IMR-90 (cell line): ENCODE results near the gene FGF12.

Source experiments
- BHLHE40 ChIP-seq: fragments of 150-350 bp; IDR thresholded peaks from 2 replicates; pipeline ENCODE4 v1.6.1; 2016; ENCODE audit warnings: mild to moderate bottlenecking, low read depth, low read length
- CTCF ChIP-seq: conservative IDR thresholded peaks from 2 replicates; pipeline ENCODE4 v1.5.1; 2012; ENCODE audit warnings: mild to moderate bottlenecking, low read depth, low read length, improper control_type of control experiment
- ELK1 ChIP-seq: fragments of 150-350 bp; IDR thresholded peaks from 2 replicates; pipeline ENCODE4 v1.6.1; 2016; ENCODE audit warnings: low read depth, mild to moderate bottlenecking, low read length, moderate library complexity, borderline replicate concordance
- FOS ChIP-seq: fragments of 150-350 bp; IDR thresholded peaks from 2 replicates; pipeline ENCODE4 v1.6.1; 2016; ENCODE audit warnings: low read depth, low read length
- MAFK ChIP-seq: IDR thresholded peaks from 2 replicates; pipeline ENCODE4 v1.6.1; 2012; ENCODE audit warnings: low read depth, low read length, improper control_type of control experiment
- MXI1 ChIP-seq: IDR thresholded peaks from 2 replicates; pipeline ENCODE4 v1.6.1; 2012; ENCODE audit warnings: low read depth, mild to moderate bottlenecking, low read length, moderate library complexity, borderline replicate concordance
- NFE2L2 ChIP-seq: fragments of 150-350 bp; IDR thresholded peaks from 2 replicates; pipeline ENCODE4 v1.6.1; 2016; ENCODE audit warnings: low read depth, mild to moderate bottlenecking, low read length
- POLR2A ChIP-seq: IDR thresholded peaks from 2 replicates; pipeline ENCODE4 v1.6.1; 2012; ENCODE audit warnings: mild to moderate bottlenecking, low read depth, low read length
- RAD21 ChIP-seq: IDR thresholded peaks from 2 replicates; pipeline ENCODE4 v1.6.1; 2012; ENCODE audit warnings: low read length, improper control_type of control experiment
- RFX5 ChIP-seq: IDR thresholded peaks from 2 replicates; pipeline ENCODE4 v1.8.0; 2012; ENCODE audit warnings: low read depth, mild to moderate bottlenecking, low read length, moderate library complexity
- SMC3 ChIP-seq: fragments of 150-350 bp; IDR thresholded peaks from 2 replicates; pipeline ENCODE4 v1.6.1; 2016; ENCODE audit warnings: low read depth, mild to moderate bottlenecking, antibody characterized with exemption, low read length, moderate library complexity
- USF2 ChIP-seq: fragments of 150-350 bp; IDR thresholded peaks from 2 replicates; pipeline ENCODE4 v1.6.1; 2017; ENCODE audit warnings: mild to moderate bottlenecking, antibody characterized with exemption, low read length, low read depth

- TF ChIP-seq CTCF (no peak), POLR2A (no peak), RFX5 (no peak), ELK1 (no peak), MAFK (no peak), FOS (no peak), MXI1 (no peak), BHLHE40 (no peak), SMC3 (no peak), RAD21 (no peak), USF2 (no peak), NFE2L2 (no peak)
Observed at GRCh38 chr3:192726385-192726784, 956 bp downstream of the FGF12 start.
